ENCODE data around the gene GALK1. TPM values are rescaled to one million over a fixed set of nuclear protein-coding genes. Genes with fewer than 3 reads are reported as not detected.

Gene GALK1
- total RNA-seq, 1 experiment from 2014 or later, result 75.0 TPM

DNA sequence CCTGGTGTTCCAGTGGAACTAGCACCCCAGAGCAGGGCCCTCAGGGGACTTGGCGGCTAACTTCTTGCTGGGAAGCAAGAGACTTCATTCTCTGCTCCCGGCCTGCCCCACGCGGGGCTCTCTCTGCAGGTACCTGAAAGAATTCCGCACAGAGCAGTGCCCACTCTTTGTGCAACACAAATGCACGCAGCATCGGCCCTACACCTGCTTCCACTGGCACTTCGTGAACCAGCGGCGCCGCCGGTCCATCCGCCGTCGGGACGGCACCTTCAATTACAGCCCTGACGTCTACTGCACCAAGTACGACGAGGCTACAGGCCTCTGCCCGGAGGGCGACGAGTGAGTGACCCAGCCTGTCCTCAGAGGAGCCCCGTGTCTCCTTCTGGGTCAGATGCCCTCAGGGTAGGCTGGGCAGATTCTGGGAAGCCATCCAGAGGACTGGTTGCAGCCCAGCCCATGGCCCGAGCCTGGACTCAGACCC lies 44.7 kb upstream of the GALK1 start:
- DNase-seq, result no peak
- ChIA-PET CTCF (no interaction called here), POLR2A (ENCODE audit: unreplicated experiment) (interaction anchor here (0.5 kb wide), 1 partner anchor 46 kb away, joined by 5 read pairs; the partner anchor contains the start of gene WBP2)
- TF ChIP-seq, protein P1, sequence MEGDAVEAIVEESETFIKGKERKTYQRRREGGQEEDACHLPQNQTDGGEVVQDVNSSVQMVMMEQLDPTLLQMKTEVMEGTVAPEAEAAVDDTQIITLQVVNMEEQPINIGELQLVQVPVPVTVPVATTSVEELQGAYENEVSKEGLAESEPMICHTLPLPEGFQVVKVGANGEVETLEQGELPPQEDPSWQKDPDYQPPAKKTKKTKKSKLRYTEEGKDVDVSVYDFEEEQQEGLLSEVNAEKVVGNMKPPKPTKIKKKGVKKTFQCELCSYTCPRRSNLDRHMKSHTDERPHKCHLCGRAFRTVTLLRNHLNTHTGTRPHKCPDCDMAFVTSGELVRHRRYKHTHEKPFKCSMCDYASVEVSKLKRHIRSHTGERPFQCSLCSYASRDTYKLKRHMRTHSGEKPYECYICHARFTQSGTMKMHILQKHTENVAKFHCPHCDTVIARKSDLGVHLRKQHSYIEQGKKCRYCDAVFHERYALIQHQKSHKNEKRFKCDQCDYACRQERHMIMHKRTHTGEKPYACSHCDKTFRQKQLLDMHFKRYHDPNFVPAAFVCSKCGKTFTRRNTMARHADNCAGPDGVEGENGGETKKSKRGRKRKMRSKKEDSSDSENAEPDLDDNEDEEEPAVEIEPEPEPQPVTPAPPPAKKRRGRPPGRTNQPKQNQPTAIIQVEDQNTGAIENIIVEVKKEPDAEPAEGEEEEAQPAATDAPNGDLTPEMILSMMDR (conservative IDR thresholded peaks at IDR 0.05; ENCODE audit: low read depth, low read length), result no peak
- TF ChIP-seq EZH2 (IDR thresholded peaks at IDR 0.05; ENCODE audit: low read length, unreplicated experiment), result no peak
- no peak for TF ChIP-seq EZH2phosphoT487 (IDR thresholded peaks at IDR 0.05; ENCODE audit: borderline replicate concordance, low read length)
- Histone ChIP-seq H3K27ac (ENCODE audit: low read length) (no peak overlapping the region), H3K9me2 (replicated peaks; ENCODE audit: low read length) (no peaks in the 10 kb centered on the region), H3K79me2 (ENCODE audit: low read length) (no peaks in the 10 kb centered on the region), H3K9ac (ENCODE audit: low read length) (no peak overlapping the region), H4K20me1 (ENCODE audit: low read length) (no peaks in the 10 kb centered on the region), H3F3A (ENCODE audit: low read length, unreplicated experiment) (no peaks in the 10 kb centered on the region), H3K9me3 (ENCODE audit: low read length) (no peaks in the 10 kb centered on the region), H3K4me2 (ENCODE audit: low read length) (no peak overlapping the region), H2AFZ (ENCODE audit: low read length) (no peak overlapping the region), H3K27me3 (ENCODE audit: low read length) (no peaks in the 10 kb centered on the region), H3K4me3 (ENCODE audit: low read length) (no peak overlapping the region), H3K36me3 (ENCODE audit: low read depth, low read length) (no peaks in the 10 kb centered on the region), H3K4me1 (ENCODE audit: insufficient read depth, low read length) (peaks cover 4% of the 10 kb centered on the region)
- intact Hi-C loops (cut with micrococcal nuclease), result no loop called here
- no TSS peak for BruUV-seq (replicated peaks)
- no peak for ATAC-seq

DNA sequence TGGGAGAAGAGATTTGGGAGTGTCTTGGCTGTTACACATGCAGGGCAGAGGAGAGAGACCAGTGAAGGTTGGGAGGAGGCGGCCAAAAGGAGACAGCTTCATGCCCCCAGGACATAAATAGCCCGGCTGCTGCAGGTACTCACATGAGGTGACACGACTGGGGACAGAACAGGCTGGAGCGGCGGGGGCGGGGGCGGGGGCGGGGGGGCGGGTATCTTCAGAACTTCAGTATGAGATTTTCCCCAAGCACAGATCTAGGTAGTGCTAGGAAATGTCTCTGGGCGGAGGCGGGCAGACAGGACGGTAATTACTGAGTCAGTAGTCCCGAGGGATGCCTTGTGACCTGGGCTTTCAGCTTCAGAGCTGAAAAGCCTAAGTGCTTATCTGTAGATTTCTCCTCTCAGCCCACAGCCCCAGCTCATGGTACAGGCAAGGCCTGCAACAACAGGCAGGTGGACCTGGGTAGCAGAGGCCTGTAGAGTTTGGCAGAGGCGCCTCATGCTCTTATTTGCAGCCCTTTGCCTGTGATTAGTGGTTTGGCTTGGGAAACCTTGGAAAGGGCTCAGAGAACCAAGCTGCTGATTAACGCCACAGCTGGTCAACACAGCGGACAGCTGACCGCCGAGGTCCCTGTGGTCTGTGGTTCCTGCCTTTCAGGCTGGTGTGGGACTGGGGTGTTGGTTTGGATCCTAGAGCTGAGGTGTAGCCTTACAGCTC lies 44.1 kb upstream of the GALK1 start:
- Histone ChIP-seq H3F3A (ENCODE audit: low read length, unreplicated experiment) (no peaks in the 10 kb centered on the region), H3K4me3 (ENCODE audit: low read length) (no peak overlapping the region), H3K36me3 (ENCODE audit: low read depth, low read length) (no peaks in the 10 kb centered on the region), H3K4me2 (ENCODE audit: low read length) (no peak overlapping the region), H4K20me1 (ENCODE audit: low read length) (no peaks in the 10 kb centered on the region), H2AFZ (ENCODE audit: low read length) (no peak overlapping the region), H3K79me2 (ENCODE audit: low read length) (no peaks in the 10 kb centered on the region), H3K9ac (ENCODE audit: low read length) (no peak overlapping the region), H3K9me2 (replicated peaks; ENCODE audit: low read length) (no peaks in the 10 kb centered on the region), H3K27ac (ENCODE audit: low read length) (no peak overlapping the region), H3K27me3 (ENCODE audit: low read length) (no peaks in the 10 kb centered on the region), H3K9me3 (ENCODE audit: low read length) (no peaks in the 10 kb centered on the region), H3K4me1 (ENCODE audit: insufficient read depth, low read length) (no peaks in the 10 kb centered on the region)
- ChIA-PET CTCF (no interaction called here), POLR2A (ENCODE audit: unreplicated experiment) (interaction anchor here (0.5 kb wide), 1 partner anchor 46 kb away, joined by 5 read pairs; the partner anchor contains the start of gene WBP2)
- ATAC-seq, result peak; percentile 34
- TF ChIP-seq EZH2phosphoT487 (IDR thresholded peaks at IDR 0.05; ENCODE audit: borderline replicate concordance, low read length), result no peak
- BruUV-seq (replicated peaks), result no TSS peak
- no peak for DNase-seq
- intact Hi-C loops (cut with micrococcal nuclease), result no loop called here

DNA sequence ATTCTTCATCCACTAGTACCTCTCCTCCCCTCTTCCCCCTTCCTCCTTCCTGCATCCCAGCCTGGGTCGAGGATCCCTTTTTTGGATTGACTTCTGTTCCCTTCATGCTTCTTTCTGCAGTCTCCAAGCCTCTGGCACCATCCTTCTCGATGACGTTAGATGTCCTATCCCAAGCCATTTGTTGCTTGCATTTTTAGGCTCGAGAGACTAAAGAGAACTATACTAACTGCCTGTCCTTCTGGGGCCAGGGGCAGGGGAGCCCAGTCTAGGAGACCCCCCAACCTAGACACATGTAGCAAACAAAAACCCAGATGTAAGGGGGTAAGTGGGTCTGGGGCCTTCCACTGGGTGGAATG lies 43.5 kb upstream of the GALK1 start:
- ChIA-PET POLR2A (ENCODE audit: unreplicated experiment) (no interaction called here), CTCF (no interaction called here)
- TF ChIP-seq EZH2phosphoT487 (IDR thresholded peaks at IDR 0.05; ENCODE audit: borderline replicate concordance, low read length), result no peak
- Histone ChIP-seq H3K9me2 (replicated peaks; ENCODE audit: low read length) (no peaks in the 10 kb centered on the region), H3K27ac (ENCODE audit: low read length) (no peak overlapping the region), H3F3A (ENCODE audit: low read length, unreplicated experiment) (no peaks in the 10 kb centered on the region), H3K4me1 (ENCODE audit: insufficient read depth, low read length) (no peaks in the 10 kb centered on the region), H3K36me3 (ENCODE audit: low read depth, low read length) (no peaks in the 10 kb centered on the region), H4K20me1 (ENCODE audit: low read length) (no peaks in the 10 kb centered on the region), H3K9ac (ENCODE audit: low read length) (no peak overlapping the region), H2AFZ (ENCODE audit: low read length) (no peak overlapping the region), H3K4me3 (ENCODE audit: low read length) (no peak overlapping the region), H3K27me3 (ENCODE audit: low read length) (no peaks in the 10 kb centered on the region), H3K9me3 (ENCODE audit: low read length) (no peaks in the 10 kb centered on the region), H3K79me2 (ENCODE audit: low read length) (no peaks in the 10 kb centered on the region), H3K4me2 (ENCODE audit: low read length) (no peak overlapping the region)
- intact Hi-C loops (cut with micrococcal nuclease), result no loop called here
- no peak for DNase-seq
- no TSS peak for BruUV-seq (replicated peaks)
- no peak for ATAC-seq

All from PC-3 (cell line).